ENCODE results near the gene LTK.

The LTK gene

GRCh38 chr15:41523097-41523496 lies 9.5 kb upstream of the LTK start:
- DNase-seq = no peak

- DNase-seq = no peak
Measured at GRCh38 chr15:41521614-41522013, 8.0 kb upstream of the LTK start.

GRCh38 chr15:41520636-41521035 lies 7.0 kb upstream of the LTK start:
- DNase-seq = no peak

- no peak for DNase-seq
Measured at GRCh38 chr15:41517895-41518449, 4.3 kb upstream of the LTK start.

GRCh38 chr15:41512940-41513505 lies 604 bp downstream of the LTK start:
- DNase-seq = no peak

- no peak for DNase-seq
Measured at GRCh38 chr15:41512512-41512939, 1.1 kb downstream of the LTK start.

- no peak for DNase-seq
Measured at GRCh38 chr15:41511899-41512369, 1.7 kb downstream of the LTK start.

GRCh38 chr15:41511331-41511898 lies 2.2 kb downstream of the LTK start:
- DNase-seq = no peak

- no peak for DNase-seq
Measured at GRCh38 chr15:41510728-41511127, 2.9 kb downstream of the LTK start.

- DNase-seq = no peak
Measured at GRCh38 chr15:41507820-41508290, 5.8 kb downstream of the LTK start.

GRCh38 chr15:41506796-41507341 lies 6.8 kb downstream of the LTK start:
- no peak for DNase-seq

- no peak for DNase-seq
Measured at GRCh38 chr15:41505776-41506175, 7.9 kb downstream of the LTK start.

- DNase-seq = no peak
Measured at GRCh38 chr15:41504751-41505492, 8.7 kb downstream of the LTK start.

GRCh38 chr15:41503669-41504010 lies 10.0 kb downstream of the LTK start:
- no peak for DNase-seq

- DNase-seq = no peak
Measured at GRCh38 chr15:41502795-41503668, 10.6 kb downstream of the LTK start.

- no peak for DNase-seq
Measured at GRCh38 chr15:41501931-41502794, 11.5 kb downstream of the LTK start.

- no peak for DNase-seq
Measured at GRCh38 chr15:41501191-41501917, 12.3 kb downstream of the LTK start.

GRCh38 chr15:41499109-41499851 lies 14.3 kb downstream of the LTK start:
- no peak for DNase-seq

GRCh38 chr15:41498657-41499056 lies 15.0 kb downstream of the LTK start:
- DNase-seq = no peak

All from NCI-H2081 treated with DMSO at 0.1 percent for 48 hours (cell line).